GM21786 (cell line): ENCODE results near the gene TRAF3.
A peak's percentile ranks its signal among the peaks of the same experiment; 100 is the strongest.

Experiments
- ATAC-seq: cut with Tn5 transposase; IDR thresholded peaks from one replicate; pipeline ENCODE4 v1.9.1; 2021; ENCODE audit not compliant: unreplicated experiment

The TRAF3 gene, protein sequence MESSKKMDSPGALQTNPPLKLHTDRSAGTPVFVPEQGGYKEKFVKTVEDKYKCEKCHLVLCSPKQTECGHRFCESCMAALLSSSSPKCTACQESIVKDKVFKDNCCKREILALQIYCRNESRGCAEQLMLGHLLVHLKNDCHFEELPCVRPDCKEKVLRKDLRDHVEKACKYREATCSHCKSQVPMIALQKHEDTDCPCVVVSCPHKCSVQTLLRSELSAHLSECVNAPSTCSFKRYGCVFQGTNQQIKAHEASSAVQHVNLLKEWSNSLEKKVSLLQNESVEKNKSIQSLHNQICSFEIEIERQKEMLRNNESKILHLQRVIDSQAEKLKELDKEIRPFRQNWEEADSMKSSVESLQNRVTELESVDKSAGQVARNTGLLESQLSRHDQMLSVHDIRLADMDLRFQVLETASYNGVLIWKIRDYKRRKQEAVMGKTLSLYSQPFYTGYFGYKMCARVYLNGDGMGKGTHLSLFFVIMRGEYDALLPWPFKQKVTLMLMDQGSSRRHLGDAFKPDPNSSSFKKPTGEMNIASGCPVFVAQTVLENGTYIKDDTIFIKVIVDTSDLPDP

DNA sequence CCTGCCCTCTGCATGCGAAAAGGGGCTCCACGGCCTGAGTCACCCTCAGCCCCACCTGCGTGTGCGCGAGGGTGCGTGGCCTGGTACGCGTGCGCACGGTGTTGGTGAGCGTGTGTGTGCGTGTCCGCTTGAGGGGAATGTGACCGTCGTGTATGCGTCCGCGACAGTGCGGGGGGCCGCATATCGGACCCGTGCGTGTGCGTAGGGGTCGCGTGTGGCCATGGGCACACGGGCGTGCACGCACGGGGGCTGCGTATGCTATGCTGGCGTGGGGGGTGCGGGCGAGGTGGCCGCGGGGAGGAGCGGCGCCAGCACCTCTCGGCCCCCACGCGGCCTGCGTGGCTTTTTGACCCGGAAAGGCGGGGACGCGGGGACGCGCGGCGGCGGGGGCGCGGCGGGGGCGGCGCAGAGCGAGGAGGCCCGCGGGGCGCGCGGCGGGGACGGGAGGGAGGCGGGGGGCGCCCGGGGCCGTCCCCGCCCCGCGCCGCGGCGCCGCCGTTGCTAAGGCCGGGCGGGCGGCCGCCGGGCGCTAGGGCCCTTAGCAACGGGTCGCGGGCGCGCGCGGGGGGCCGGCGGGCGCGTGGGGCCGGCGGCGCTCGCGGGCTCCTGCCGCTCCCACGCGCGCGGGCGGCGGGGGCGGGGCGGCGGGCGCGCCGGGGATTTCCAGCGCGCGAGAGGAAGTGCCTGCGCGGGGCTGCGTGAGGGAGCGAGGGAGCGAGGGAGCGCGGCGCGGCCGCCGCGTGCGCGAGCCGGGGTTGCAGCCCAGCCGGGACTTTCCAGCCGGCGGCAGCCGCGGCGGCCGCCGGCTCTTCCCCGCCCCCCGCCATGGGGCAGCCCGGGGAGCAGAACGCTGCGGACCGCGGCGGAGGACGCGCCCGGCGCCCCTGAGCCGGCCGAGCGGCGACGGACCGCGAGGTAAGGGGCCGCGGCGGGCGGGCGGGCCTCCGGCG is at the start of gene TRAF3:
Gene TRAF3 (plus strand): TSS at position 689 of the 950 bp plus-strand sequence. CDS start 92,753 bp downstream, outside the sequence.
- peak; percentile 28 for ATAC-seq

DNA sequence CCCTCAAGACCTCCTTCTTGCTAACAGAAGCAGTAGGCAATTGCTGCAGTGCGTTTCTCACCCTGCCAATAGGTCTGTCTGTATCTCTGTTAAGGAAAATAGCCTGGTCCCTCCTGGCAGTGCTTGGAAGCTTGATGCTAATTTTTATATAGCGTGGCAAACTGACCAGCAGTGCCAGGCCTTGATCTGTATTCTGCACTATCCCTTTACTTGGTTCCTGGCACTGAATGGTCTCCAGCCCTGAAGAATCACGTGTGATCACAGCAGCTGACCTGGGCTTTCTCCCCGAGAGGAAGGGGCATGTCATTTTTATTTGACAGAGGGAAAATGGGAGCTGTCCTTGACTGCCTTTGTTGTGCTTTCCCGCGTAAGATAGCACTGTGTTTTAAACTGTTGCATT is 48.7 kb upstream of the TRAF3 start:
- ATAC-seq = no peak

DNA sequence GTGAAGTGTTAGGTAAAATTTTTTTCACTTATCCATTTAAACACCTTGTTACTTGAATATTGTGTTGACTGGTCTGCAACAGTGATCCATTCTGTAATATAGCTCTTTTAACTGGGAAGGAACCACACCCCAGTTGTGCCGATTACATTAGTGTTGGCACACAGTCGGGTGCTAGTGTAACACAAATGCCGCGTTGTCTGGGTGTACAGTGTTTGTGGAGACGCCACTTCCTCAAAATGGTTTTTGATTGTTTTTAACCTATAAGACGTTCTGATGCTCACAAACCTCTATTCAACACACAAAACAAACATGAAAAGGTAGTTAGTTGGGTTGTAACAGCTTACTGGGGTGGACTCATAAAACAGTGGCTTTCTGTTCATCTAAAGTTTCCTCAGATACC is 48.0 kb upstream of the TRAF3 start:
- ATAC-seq = no peak

DNA sequence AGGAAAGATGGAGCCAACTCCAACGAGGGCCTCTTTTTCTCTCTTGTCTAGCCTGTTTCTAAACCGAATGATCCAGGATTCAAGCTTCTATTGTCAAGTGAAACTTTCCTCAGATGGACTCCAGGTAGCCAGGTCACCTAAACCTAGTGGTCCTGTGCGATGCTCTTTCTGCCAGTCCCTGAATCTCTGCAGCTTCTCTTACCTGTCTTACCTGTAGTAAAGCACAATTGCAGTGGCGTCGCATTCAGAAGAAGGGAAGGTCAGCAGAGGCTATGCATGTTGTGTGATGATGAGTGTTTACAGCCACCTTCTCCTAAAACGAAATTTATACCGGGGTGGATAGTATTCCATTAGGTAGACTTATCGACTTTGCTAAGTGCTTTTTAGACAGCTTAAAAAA is 47.4 kb upstream of the TRAF3 start:
- no peak for ATAC-seq

DNA sequence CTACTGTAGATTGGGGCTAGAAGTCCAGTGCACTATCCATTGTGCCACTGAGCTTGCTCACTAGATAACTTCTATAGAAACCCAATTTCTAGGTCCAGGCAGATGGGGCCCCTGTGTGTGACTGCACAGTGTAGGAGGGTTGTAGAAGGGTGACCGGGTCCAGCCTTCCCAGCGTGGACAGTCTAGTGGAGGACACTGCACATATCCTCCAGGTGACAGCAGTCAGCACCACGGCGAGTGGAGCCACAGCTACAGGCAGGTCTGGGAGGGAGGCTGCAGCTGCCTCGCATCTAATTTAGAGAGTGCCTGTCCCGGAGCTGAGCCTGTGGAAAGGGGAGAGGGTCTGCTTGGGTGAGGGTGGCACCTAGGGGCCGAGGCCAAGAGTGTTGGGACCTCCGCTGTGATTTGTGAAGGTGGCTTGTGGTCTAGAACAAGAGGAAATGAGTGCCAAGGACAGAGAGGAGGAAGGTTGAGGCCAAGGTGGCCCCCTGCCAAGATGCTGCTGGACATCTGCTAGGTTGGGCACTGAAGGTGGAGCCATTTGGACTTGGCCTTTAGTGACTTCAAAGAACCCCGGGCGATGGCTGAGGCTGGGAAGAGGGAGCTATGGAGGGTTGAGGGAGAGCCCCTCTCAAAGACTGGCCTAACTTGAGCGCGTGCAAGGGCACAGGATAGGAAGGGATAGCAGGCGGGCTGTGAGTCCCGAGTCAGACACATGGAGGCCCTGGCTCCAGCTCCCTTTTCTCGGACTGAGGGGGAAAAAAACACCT is 46.0 kb upstream of the TRAF3 start:
- ATAC-seq = no peak

DNA sequence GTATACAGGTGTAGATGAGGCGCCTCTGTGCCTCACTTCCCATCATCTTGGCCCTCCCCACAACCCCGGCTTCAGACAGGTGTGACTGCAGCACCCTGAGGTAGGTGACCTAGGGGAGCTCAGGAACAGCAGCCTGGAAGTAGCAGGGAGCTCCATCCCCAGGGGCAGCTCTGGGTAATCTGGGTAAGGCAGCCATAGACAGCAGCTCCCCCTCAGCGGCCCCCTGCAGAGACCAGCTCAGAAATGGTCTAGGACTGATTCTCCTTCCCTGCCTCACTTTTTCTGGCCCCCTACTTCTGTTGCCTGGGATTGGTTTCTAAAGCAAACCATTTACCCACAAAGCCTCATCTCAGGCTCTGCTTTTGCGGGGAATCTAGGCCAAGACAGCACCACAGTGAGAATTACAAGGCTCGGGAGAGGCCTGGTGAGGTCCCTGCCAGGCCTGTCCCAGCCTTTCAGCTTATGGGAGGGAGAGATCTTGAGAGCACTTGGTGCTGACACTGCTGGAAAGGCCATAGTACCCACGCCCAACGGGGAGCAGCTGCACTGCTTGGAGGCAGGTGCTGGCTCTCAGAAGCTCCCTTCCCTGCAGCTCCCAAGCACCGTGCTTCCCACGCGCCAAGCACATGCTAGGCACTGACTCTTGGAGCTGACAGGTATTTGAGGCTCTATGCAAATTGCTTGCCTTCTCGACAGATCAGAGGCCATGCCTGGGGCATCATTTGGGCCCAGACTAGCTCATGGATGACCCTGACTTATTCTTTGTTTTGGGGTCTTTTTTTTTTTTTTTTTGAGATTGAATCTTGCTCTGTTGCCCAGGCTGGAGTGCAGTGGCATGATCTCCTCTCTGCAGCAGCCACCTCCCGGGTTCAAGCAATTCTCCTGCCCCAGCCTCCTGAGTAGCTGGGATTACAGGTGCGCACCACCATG is 45.1 kb upstream of the TRAF3 start:
- no peak for ATAC-seq

DNA sequence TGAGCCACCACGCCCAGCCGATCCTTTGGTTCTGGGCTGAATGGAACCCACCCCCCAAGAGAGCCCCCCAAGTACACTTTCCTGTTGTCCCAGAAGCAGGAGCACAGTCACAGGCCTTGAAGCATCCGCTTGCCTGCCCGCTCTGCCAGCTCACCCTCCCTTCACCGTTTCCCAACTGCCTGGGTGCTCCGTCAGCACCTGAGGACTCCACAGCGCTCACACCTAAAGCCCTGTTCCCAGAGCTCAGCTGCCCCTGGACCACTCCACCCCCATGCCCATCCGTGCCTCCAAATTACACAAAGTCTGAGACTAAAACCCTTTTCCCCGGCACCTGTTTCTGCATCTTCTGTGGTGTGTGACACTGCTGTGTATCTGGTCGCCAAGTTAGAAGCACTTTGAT is 44.3 kb upstream of the TRAF3 start:
- no peak for ATAC-seq

DNA sequence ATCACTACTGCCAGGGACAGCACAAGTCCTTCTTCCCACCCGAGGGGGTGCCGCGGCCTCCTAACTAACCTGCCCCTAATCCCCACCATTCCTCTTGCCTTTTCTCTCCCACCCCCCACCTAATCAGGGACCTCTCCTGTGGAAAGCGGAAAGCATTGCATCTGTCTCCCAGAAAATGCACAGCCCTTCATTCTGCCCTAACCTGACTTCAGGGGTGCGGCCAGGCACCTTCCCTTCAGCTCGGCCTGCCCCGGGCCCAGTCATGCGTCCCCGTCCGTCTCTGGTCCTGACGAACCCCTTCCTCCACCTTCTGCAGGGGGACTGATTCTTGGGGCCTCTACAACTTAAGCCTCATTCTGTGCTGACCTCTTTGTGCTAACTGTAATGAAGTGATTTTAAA is 43.9 kb upstream of the TRAF3 start:
- ATAC-seq = no peak

DNA sequence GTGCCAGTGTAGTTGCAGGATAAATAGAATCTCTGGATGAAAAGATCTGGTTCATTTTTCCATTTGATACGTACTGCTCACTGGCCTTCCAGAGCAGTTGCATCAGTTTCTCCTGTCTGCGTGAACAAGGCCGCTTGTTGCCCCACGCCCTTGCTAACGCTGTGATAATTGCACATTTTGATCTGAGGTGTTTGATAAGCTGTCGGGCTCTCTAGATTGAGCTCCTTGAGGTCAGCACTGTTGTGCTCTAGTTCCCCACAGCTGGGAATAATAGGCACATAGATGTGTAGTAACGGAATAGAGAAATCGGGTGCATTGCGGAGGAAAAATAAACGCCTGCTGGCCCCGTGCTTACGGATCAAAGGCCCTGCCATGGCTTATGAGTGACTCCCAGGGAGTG is 42.8 kb upstream of the TRAF3 start:
- ATAC-seq = no peak

DNA sequence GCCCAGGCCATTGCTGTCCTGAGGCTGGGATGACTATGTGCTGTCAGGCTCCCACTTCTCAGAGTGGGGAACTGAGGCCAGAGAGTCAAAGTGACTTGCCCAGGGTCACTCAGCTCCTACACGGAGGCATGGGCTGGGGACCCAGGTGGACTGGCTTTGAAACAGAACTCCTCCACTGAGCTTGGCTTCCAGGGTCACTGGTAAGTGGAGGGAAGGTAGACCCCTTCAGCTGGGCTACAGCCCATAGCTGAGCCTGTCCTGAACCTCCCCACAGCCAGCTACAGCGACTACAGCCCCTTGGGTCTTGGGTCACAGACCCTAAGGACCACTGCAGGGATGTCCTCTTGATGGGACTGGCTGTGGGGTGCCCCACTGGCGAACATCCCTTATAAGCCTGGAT is 40.3 kb upstream of the TRAF3 start:
- ATAC-seq = no peak

DNA sequence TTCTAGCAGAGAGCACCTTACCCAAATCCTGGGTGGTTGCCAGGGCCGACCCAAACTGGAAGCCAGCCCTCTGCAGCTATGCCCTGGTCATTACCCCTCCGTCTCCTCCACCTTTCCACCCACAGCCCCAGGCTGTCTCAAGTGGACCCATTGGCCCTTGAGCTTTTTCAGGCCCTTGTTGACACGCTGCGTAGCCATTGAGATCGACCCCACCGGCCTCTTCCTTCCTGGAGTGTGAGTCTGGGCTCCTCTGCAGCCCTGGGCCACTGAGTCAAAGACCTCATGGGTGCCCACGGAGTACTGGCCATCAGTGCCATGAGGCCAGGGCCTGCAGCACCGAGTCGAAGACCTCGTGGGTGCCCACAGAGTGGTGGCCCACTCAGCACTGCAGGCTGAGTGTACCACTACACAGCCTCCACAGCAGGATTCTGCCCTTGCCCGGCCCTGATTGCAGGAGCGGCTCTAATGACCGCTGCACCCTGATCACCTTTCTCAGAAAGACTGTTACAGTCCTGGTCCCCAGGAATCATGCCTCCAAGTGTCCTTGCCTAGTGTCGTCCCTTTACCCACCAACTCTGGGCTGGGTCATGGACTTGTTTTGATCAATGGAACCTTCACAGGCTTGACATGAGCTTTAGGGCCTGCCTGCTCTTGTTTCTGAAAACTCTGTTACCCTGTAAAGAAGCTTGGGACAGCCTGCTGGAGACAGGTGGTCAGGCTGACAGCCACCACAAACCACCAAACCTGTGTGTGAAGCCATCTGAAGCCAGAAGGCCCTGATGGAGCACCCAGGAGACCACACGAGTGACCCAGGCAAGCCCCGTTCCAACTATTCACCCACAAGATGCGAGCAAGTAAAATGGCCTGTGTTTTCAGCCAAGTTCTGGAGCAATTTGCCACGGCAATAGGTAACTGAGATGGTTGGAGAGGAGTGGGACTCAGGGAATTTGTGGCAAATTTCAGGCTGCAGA is 39.6 kb upstream of the TRAF3 start:
- ATAC-seq = no peak

DNA sequence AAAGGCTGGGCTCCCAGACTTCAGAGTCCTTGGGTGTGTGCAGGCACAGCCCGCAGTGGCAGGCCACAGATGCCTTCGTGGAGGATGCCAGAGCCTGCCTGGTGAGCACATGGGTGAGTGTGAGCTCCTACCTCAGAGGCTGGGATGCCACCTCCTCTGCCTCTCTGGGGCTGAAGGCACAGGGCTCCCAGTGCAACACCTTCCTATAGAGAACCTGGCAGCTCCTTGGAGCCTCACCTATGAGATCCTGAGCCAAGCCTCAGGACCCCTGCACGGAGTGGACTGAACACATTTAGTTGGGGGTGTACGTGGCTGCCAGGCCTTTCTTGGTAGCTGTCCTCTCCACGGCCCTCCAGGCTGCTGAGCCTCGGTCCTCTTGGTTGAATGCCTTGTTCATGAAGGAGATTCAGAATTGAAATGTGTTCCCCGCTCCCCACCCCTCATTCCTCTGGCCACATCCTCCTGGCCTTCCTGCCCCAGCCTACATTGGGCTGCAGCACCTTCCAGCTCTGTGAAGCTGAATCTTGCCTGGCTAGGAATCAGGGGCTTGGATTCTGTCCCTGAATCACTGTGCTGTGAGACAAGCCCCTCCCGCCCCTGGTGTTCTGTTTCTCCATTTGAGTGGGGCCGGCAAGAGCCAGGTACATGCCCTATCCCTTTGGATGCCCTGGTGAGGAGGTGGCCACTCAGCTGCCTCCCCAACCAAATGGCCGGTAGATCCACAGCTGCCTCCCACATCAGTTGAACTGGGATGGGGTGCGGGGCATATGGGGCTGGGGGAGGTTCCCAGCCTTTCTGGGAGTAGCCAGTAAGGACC is 38.7 kb upstream of the TRAF3 start:
- ATAC-seq = no peak

DNA sequence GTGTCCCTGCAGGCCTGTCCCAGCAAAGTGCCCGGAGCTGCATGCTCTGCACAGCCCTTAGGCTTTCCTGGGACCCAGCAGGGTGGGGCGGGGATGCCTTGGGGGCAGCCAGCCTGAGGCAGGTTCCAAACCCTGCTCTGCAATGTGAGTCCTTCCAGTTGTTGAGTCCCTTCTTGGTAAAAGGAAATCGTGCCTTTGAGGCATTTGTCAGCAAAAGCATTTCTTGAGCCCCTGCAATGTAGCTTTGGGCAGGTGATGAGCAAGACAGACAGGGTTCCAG is 38.1 kb upstream of the TRAF3 start:
- ATAC-seq = no peak

DNA sequence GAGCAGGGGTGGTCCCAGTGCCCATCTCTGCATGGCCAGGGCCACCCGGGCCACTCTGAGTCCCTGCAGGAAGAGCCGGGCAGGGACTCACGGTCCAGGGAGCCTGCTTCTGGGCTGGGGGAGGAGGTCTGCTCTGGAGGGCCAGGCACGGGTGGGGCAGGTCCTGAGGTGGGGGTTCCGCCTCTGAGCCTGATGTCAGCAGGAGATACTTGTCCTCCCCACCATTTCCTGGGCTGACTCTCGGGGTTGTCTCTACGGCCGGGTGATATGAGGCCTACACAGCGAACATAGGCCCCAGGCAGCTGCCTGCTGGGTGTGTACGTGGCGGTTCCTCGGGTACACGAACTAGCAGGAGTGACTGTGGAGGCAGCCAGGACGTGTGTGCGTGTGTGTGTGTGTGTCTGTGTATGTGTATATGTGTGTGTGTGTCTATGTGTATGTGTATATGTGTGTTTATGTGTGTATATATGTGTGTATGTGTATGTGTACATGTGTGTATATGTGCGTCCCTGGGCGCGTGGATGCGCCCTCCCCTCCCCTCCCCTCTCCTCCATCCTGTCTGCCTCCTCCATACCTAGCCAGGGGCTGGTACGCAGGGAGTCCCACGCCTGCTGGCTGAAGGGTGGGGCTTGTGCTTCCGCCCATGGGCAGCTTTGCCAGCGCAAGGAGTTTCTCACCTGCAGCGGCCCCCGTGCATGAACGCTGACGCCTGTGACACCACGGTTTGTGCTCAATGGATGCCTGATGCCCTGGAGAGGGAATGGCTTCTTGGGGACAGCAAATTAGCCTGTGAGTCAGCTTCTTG is 30.4 kb upstream of the TRAF3 start:
- no peak for ATAC-seq

DNA sequence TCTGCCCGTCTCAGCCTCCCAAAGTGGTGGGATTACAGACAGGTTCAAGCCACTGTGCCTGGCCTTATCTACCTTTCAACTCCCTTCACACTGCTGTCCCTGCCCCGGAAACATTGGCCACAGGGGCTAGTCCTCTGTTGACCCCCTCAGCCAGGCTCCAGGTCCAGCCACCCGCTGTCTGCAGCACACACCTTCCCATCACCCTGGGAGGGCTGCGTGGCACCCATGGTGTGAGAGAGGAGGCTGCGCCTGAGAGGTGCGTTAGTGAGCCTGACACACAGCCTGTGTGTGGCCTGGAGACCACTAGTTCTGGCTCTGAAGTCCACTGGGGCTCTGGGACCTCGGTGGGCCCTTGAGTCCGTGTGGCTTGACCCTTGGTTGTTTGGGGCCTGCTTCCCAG is 28.4 kb upstream of the TRAF3 start:
- ATAC-seq = no peak

DNA sequence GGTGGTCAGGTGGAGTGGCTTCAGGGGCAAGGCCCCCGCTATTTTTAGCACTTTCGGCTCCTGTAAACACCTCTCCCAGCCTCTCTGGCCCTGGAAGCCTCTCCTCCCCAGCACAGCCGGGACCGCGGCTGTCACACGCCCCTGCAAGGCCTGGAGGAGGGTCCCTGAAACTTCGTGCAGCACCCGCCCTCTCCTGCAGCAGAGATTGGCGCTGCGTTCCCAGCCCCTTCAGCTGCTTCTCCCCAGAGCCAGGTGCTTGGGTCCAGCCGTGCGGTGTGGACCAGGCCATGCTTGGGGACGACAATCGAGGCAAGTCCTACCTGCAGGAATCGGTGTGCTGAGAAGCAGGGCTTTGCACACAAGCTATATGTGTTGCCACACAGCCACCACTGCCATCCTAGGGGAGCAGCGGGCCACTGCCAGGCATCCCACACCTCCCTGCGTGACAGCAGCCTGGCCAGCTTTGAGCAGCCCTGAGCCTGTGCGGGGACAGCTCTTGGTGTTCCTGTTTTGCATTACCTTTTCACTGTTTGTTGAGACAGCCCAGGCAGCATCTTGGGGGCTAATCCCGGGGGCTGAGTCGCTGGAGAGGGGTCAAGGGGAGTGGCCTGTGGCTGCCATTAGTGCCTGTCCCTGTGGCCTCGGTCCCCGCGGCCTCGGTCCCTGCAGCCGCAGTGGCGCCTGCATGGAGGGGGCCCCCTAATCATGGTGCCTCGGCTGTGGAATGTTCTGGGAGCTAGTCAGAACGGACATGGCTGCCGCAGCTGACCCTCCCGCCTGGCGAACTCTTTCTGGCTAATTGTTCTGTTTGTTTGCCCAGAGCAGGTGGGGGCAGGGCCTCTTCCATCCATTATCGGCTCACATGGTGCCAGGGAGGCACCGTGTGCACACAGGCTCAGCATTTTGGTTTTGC is 27.6 kb upstream of the TRAF3 start:
- ATAC-seq = no peak
